PC-9 (cell line): ENCODE data around the gene NFIX.

Experiments used
- EZH2 ChIP-seq: fragments of 200-600 bp; sonication (generic); IDR thresholded peaks from 2 replicates; pipeline ENCODE4 v1.8.0; 2017; ENCODE audit warnings: antibody characterized with exemption, low read depth
- TF ChIP-seq, protein P1 (sequence below): fragments of 200-600 bp; sonication (generic); conservative IDR thresholded peaks from 2 replicates; pipeline ENCODE4 v1.6.1; 2017; ENCODE audit warnings: mixed run types, antibody characterized with exemption, mild to moderate bottlenecking, moderate library complexity

DNA sequence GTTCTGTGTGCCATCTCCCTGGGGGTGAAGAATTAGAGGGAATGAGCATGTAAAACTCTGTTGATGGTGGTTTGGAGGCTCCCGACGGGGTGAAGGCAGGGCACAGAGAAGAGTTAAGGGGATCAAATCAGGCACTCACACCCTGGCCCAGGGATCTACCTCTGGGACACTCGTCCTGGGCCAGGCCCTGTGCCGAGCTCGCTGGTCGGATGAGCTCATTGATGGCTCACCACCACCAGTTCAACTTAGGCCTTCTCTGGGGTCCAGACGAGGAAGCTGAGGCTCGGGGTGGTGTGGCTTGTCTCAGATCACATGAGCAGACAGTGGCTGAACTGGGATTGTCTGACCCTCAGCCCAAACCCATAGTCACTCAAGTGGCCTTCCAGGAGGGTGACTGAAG is 124.4 kb downstream of the NFIX start:
- no peak for TF ChIP-seq EZH2
- TF ChIP-seq, protein P1, sequence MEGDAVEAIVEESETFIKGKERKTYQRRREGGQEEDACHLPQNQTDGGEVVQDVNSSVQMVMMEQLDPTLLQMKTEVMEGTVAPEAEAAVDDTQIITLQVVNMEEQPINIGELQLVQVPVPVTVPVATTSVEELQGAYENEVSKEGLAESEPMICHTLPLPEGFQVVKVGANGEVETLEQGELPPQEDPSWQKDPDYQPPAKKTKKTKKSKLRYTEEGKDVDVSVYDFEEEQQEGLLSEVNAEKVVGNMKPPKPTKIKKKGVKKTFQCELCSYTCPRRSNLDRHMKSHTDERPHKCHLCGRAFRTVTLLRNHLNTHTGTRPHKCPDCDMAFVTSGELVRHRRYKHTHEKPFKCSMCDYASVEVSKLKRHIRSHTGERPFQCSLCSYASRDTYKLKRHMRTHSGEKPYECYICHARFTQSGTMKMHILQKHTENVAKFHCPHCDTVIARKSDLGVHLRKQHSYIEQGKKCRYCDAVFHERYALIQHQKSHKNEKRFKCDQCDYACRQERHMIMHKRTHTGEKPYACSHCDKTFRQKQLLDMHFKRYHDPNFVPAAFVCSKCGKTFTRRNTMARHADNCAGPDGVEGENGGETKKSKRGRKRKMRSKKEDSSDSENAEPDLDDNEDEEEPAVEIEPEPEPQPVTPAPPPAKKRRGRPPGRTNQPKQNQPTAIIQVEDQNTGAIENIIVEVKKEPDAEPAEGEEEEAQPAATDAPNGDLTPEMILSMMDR = no peak
